HFFc6 (cell line): ENCODE results near the gene DLX4. TPM values are rescaled to one million over a fixed set of nuclear protein-coding genes. Genes with fewer than 3 reads are reported as not detected.

ENCODE experiments used
- DNase-seq: peaks from one replicate; pipeline ENCODE4 v3.0.0-alpha.2; 2018
- H3K27ac Mint-ChIP-seq: 2 replicates; pipeline ENCODE4 v1.8.0; 2020; ENCODE audit warnings: mild to moderate bottlenecking, mixed read lengths
- H3K27me3 Mint-ChIP-seq: 2 replicates; pipeline ENCODE4 v1.8.0; 2021; ENCODE audit warnings: mild to moderate bottlenecking, moderate library complexity, mixed read lengths; ENCODE audit not compliant: insufficient read depth
- H3K36me3 Mint-ChIP-seq: 2 replicates; pipeline ENCODE4 v1.8.0; 2021; ENCODE audit warnings: low read depth, mixed read lengths
- H3K4me1 Mint-ChIP-seq: 2 replicates; pipeline ENCODE4 v1.8.0; 2020; ENCODE audit warnings: low read depth, mixed read lengths
- H3K4me3 Mint-ChIP-seq: 2 replicates; pipeline ENCODE4 v1.8.0; 2020; ENCODE audit warnings: mild to moderate bottlenecking, moderate library complexity, mixed read lengths
- H3K9me3 Mint-ChIP-seq: 2 replicates; pipeline ENCODE4 v1.8.0; 2020; ENCODE audit warnings: mild to moderate bottlenecking, mixed read lengths
- CTCF ChIP-seq: fragments of 200-600 bp; sonication (generic); IDR thresholded peaks from 2 replicates; pipeline ENCODE4 v1.5.0; 2021; ENCODE audit warnings: antibody characterized with exemption, mild to moderate bottlenecking
- total RNA-seq, 6 experiments: library from RNA; stranded (reverse); fragmentation: NEBNext Ultra II Directional; extraction: Animal tissue kit (Norgen Biotek cat#: 25700); gene quantifications; 2 replicates in 1 of 6; 3 replicates in 5 of 6; pipeline ENCODE4 v1.2.3, GENCODE V29; 2021

The DLX4 gene
- total RNA-seq, 6 experiments from 2014 or later = not detected

GRCh38 chr17:49962599-49963308 is 6.2 kb upstream of the DLX4 start:
- TF ChIP-seq CTCF = no peak
- H3K27ac Mint-ChIP-seq = no peak overlapping the region
- H3K27me3 Mint-ChIP-seq = peaks cover 58% of the 10 kb centered on the region
- H3K4me1 Mint-ChIP-seq = peaks cover 7% of the 10 kb centered on the region
- H3K4me3 Mint-ChIP-seq = no peak overlapping the region
- no peaks in the 10 kb centered on the region for H3K9me3 Mint-ChIP-seq
- no peak for DNase-seq
- H3K36me3 Mint-ChIP-seq = peaks cover 4% of the 10 kb centered on the region; the same call in 1 of the 2 replicates

GRCh38 chr17:49963309-49963625 is 5.7 kb upstream of the DLX4 start:
- Mint-ChIP-seq H3K27ac (no peak overlapping the region), H3K36me3 (peaks cover 4% of the 10 kb centered on the region; the same call in 1 of the 2 replicates), H3K4me1 (peaks cover 7% of the 10 kb centered on the region), H3K4me3 (no peak overlapping the region), H3K9me3 (no peaks in the 10 kb centered on the region), H3K27me3 (peaks cover 58% of the 10 kb centered on the region)
- DNase-seq = no peak
- no peak for TF ChIP-seq CTCF

- Mint-ChIP-seq H3K9me3 (no peaks in the 10 kb centered on the region), H3K4me3 (no peak overlapping the region), H3K27ac (no peak overlapping the region), H3K4me1 (peaks cover 6% of the 10 kb centered on the region), H3K36me3 (peaks cover 4% of the 10 kb centered on the region; the same call in 1 of the 2 replicates), H3K27me3 (peaks cover 59% of the 10 kb centered on the region)
- DNase-seq = no peak
- TF ChIP-seq CTCF = no peak
These were observed 5.2 kb upstream of the DLX4 start for GRCh38 chr17:49963626-49964302.

GRCh38 chr17:49964303-49964768 is 4.7 kb upstream of the DLX4 start:
- peaks cover 62% of the 10 kb centered on the region for H3K27me3 Mint-ChIP-seq
- H3K9me3 Mint-ChIP-seq = no peaks in the 10 kb centered on the region
- no peak for TF ChIP-seq CTCF
- peaks cover under 1% of the 10 kb centered on the region; the same call in 1 of the 2 replicates for H3K4me1 Mint-ChIP-seq
- no peak for DNase-seq
- no peak overlapping the region for H3K27ac Mint-ChIP-seq
- peaks cover 4% of the 10 kb centered on the region; the same call in 1 of the 2 replicates for H3K36me3 Mint-ChIP-seq
- no peak overlapping the region; the same call in 1 of the 2 replicates for H3K4me3 Mint-ChIP-seq

- Mint-ChIP-seq H3K4me3 (no peak overlapping the region), H3K27ac (no peak overlapping the region)
These were observed 4.0 kb upstream of the DLX4 start for GRCh38 chr17:49964769-49965523.

More at GRCh38 chr17:49964769-49965523, 4.0 kb upstream of the DLX4 start:
- DNase-seq = no peak
- Mint-ChIP-seq H3K9me3 (no peaks in the 10 kb centered on the region), H3K36me3 (peaks cover 4% of the 10 kb centered on the region; the same call in 1 of the 2 replicates), H3K27me3 (peaks cover 65% of the 10 kb centered on the region), H3K4me1 (no peaks in the 10 kb centered on the region)
- no peak for TF ChIP-seq CTCF
